Transverse colon (tissue), 3 donors: ENCODE data around the gene CCSER2.

Experiments
- POLR2A ChIP-seq: fragments of 450-650 bp; IDR thresholded peaks from one replicate; pipeline ENCODE4 v1.6.1; 2016; ENCODE audit warnings: antibody characterized with exemption, mild to moderate bottlenecking, moderate library complexity
- TF ChIP-seq, protein P1 (sequence below), 5 experiments: fragments of 200-600 bp in 3 of 5; fragments of 450-650 bp in 2 of 5; sonication (generic) in 3 of 5; IDR thresholded peaks; 1 replicate in 2 of 5; 2 replicates in 3 of 5; pipeline ENCODE4 v1.5.1; 2016 to 2017; ENCODE audit warnings: antibody characterized with exemption in 5 of 5, inconsistent platforms in 3 of 5, mild to moderate bottlenecking in 2 of 5, moderate library complexity in 1 of 5

DNA sequence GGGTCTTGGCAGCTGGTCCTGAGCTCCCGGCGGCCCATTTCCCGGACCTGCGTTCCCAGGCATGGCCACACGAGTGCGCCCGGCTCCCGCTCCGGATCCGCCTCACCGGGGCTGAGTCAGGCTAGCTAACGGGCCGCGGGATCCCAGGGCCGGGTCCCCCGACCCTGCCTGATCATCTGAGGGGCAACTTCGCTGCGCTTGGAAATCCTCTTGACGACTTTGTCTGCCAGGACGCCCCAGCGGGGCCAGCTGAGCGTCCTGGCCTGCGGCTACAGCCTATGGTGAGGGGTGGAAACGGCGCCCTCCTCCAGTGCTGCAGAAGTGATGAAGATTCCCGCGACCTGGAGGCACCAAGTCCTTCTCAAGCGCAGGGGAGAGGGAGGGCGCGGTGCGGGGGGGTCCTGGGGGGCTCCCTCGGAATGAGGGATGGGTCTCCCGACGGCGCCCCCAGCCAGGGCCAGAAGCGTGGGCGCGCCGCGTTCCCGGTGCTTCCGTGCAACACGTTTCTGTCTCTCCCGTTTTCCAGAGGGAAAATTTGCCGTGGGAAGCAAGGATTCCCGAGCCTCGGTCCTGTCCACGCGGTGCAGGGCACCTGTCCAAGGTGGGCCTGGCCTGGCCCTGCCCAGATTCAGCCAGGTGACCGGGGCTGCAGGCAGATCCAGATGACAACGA lies 212.4 kb downstream of the CCSER2 start:
- TF ChIP-seq, protein P1, sequence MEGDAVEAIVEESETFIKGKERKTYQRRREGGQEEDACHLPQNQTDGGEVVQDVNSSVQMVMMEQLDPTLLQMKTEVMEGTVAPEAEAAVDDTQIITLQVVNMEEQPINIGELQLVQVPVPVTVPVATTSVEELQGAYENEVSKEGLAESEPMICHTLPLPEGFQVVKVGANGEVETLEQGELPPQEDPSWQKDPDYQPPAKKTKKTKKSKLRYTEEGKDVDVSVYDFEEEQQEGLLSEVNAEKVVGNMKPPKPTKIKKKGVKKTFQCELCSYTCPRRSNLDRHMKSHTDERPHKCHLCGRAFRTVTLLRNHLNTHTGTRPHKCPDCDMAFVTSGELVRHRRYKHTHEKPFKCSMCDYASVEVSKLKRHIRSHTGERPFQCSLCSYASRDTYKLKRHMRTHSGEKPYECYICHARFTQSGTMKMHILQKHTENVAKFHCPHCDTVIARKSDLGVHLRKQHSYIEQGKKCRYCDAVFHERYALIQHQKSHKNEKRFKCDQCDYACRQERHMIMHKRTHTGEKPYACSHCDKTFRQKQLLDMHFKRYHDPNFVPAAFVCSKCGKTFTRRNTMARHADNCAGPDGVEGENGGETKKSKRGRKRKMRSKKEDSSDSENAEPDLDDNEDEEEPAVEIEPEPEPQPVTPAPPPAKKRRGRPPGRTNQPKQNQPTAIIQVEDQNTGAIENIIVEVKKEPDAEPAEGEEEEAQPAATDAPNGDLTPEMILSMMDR (IDR thresholded peaks at IDR 0.05), result peak; percentile 75 to 80 (median 75)
- TF ChIP-seq POLR2A, result no peak
